KOPT-K1 (cell line): Measurements from ENCODE around the gene DCAF10.
"Not testable (repeated sequence)": the region's sequence is repeated elsewhere in the genome, so short reads cannot be mapped to it uniquely, and the experiment has no call there.

ENCODE experiments used
- H3K27ac ChIP-seq: fragments of 200-600 bp; sonication (generic); 2 replicates; pipeline ENCODE4 v1.5.1; 2016; ENCODE audit warnings: antibody characterized with exemption, mild to moderate bottlenecking, low read depth, low read length; ENCODE audit not compliant: poor library complexity, severe bottlenecking
- H3K36me3 ChIP-seq: fragments of 200-600 bp; sonication (generic); 2 replicates; pipeline ENCODE4 v1.5.1; 2017; ENCODE audit warnings: antibody characterized with exemption, mild to moderate bottlenecking, low read length, moderate library complexity; ENCODE audit not compliant: insufficient read depth
- H3K9me3 ChIP-seq: fragments of 200-600 bp; sonication (generic); 2 replicates; pipeline ENCODE4 v1.5.1; 2017; ENCODE audit warnings: antibody characterized with exemption, low read length, mild to moderate bottlenecking; ENCODE audit not compliant: insufficient read depth, poor library complexity, severe bottlenecking

DCAF10 gene

GRCh38 chr9:37812773-37813379 lies 12.3 kb downstream of the DCAF10 start:
- H3K36me3 ChIP-seq, result peaks cover 13% of the 10 kb centered on the region
- H3K27ac ChIP-seq, result no peak overlapping the region
- H3K9me3 ChIP-seq, result no peaks in the 10 kb centered on the region

GRCh38 chr9:37818849-37819248 lies 18.3 kb downstream of the DCAF10 start:
- H3K9me3 ChIP-seq, result no peaks in the 10 kb centered on the region
- H3K27ac ChIP-seq, result no peak overlapping the region
- peaks cover 36% of the 10 kb centered on the region for H3K36me3 ChIP-seq

- Histone ChIP-seq H3K36me3 (peaks cover 47% of the 10 kb centered on the region), H3K27ac (no peak overlapping the region), H3K9me3 (no peaks in the 10 kb centered on the region)
Measured at GRCh38 chr9:37820142-37820541, 19.5 kb downstream of the DCAF10 start.

GRCh38 chr9:37825174-37825573 lies 24.6 kb downstream of the DCAF10 start:
- H3K36me3 ChIP-seq, result peaks cover 84% of the 10 kb centered on the region
- H3K27ac ChIP-seq, result not testable (repeated sequence)

GRCh38 chr9:37827483-37828165 lies 27.0 kb downstream of the DCAF10 start:
- H3K27ac ChIP-seq, result no peak overlapping the region
- peaks cover 74% of the 10 kb centered on the region for H3K36me3 ChIP-seq
- H3K9me3 ChIP-seq, result no peaks in the 10 kb centered on the region

More at GRCh38 chr9:37825174-37825573, 24.6 kb downstream of the DCAF10 start:
- H3K9me3 ChIP-seq, result not testable (repeated sequence)

GRCh38 chr9:37835821-37836220 lies 35.2 kb downstream of the DCAF10 start:
- no peaks in the 10 kb centered on the region for H3K9me3 ChIP-seq
- no peak overlapping the region for H3K27ac ChIP-seq
- peaks cover 38% of the 10 kb centered on the region for H3K36me3 ChIP-seq

- Histone ChIP-seq H3K27ac (no peak overlapping the region), H3K9me3 (no peaks in the 10 kb centered on the region), H3K36me3 (peaks cover 39% of the 10 kb centered on the region)
Measured at GRCh38 chr9:37836386-37836785, 35.8 kb downstream of the DCAF10 start.

- no peak overlapping the region for H3K27ac ChIP-seq
- H3K36me3 ChIP-seq, result peaks cover 43% of the 10 kb centered on the region
- no peaks in the 10 kb centered on the region for H3K9me3 ChIP-seq
Measured at GRCh38 chr9:37839496-37840461, 39.2 kb downstream of the DCAF10 start.

GRCh38 chr9:37840560-37841194 lies 40.1 kb downstream of the DCAF10 start:
- Histone ChIP-seq H3K27ac (no peak overlapping the region), H3K36me3 (peaks cover 38% of the 10 kb centered on the region), H3K9me3 (no peaks in the 10 kb centered on the region)

GRCh38 chr9:37852222-37852621 lies 51.6 kb downstream of the DCAF10 start:
- peaks cover 45% of the 10 kb centered on the region for H3K36me3 ChIP-seq
- H3K9me3 ChIP-seq, result no peaks in the 10 kb centered on the region
- no peak overlapping the region for H3K27ac ChIP-seq

GRCh38 chr9:37856551-37856950 lies 56.0 kb downstream of the DCAF10 start:
- H3K36me3 ChIP-seq, result peaks cover 74% of the 10 kb centered on the region
- no peaks in the 10 kb centered on the region for H3K9me3 ChIP-seq
- no peak overlapping the region for H3K27ac ChIP-seq

- Histone ChIP-seq H3K27ac (no peak overlapping the region), H3K36me3 (peaks cover 91% of the 10 kb centered on the region), H3K9me3 (no peaks in the 10 kb centered on the region)
Measured at GRCh38 chr9:37859043-37859442, 58.4 kb downstream of the DCAF10 start.

- Histone ChIP-seq H3K36me3 (peaks cover 77% of the 10 kb centered on the region), H3K9me3 (no peaks in the 10 kb centered on the region), H3K27ac (no peak overlapping the region)
Measured at GRCh38 chr9:37862530-37862929, 61.9 kb downstream of the DCAF10 start.

- H3K27ac ChIP-seq, result no peak overlapping the region
- peaks cover 16% of the 10 kb centered on the region for H3K36me3 ChIP-seq
- H3K9me3 ChIP-seq, result no peaks in the 10 kb centered on the region
Measured at GRCh38 chr9:37870081-37870798, 69.6 kb downstream of the DCAF10 start.
